ENCODE data around the gene RHBDF2.

DNA sequence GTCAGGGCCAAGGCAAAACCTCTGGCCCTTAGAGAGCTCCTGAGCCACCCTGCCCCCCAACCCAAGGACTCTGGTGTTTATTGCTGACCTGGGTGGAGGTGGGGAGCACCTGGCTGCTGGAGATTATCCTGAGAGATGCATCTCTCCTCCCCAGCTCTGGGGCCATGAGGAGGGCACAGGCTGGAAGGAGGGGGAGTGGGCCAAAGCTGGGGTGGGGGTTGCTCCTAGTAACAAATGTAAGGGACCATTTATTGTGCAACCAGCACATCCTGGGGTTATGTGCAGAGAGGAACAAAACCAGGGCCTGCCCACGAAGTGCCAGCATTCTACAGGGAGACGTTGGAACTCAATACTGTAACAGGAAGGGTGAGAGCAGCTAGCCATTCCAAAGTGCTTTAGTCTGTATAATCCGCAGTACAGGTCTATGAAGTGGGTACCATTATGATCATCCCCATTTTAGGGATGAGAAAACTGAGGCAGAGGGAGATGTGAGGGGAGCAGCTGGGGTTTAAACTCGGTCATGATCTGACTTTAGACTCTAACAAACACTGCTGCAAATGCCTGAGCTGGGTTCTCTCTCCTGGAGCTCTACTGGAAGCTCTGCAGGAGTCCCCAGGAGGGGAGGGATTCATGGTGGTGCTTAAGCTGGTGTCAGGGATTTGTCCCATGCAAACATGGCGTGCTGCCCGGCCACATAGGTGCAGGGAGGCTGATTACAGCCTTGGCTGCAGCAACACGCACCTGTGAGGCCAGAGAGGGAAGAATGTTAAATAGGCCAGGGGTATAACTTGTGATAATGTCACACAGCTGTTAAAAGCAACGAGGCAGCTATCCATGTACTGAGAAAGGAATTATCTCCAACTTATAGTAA, 1.4 kb upstream of the RHBDF2 start:
- TF ChIP-seq, protein P1, sequence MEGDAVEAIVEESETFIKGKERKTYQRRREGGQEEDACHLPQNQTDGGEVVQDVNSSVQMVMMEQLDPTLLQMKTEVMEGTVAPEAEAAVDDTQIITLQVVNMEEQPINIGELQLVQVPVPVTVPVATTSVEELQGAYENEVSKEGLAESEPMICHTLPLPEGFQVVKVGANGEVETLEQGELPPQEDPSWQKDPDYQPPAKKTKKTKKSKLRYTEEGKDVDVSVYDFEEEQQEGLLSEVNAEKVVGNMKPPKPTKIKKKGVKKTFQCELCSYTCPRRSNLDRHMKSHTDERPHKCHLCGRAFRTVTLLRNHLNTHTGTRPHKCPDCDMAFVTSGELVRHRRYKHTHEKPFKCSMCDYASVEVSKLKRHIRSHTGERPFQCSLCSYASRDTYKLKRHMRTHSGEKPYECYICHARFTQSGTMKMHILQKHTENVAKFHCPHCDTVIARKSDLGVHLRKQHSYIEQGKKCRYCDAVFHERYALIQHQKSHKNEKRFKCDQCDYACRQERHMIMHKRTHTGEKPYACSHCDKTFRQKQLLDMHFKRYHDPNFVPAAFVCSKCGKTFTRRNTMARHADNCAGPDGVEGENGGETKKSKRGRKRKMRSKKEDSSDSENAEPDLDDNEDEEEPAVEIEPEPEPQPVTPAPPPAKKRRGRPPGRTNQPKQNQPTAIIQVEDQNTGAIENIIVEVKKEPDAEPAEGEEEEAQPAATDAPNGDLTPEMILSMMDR (conservative IDR thresholded peaks at IDR 0.05; ENCODE audit: low read depth, low read length): no peak
- no peak for TF ChIP-seq EZH2phosphoT487 (IDR thresholded peaks at IDR 0.05; ENCODE audit: borderline replicate concordance, low read length)
